GM19463 (cell line): Measurements from ENCODE around the gene TULP4.

Experiments
- ATAC-seq: cut with Tn5 transposase; IDR thresholded peaks from one replicate; pipeline ENCODE4 v1.9.1; 2021; ENCODE audit warnings: mild to moderate bottlenecking, moderate library complexity; ENCODE audit not compliant: unreplicated experiment

TULP4 gene, protein sequence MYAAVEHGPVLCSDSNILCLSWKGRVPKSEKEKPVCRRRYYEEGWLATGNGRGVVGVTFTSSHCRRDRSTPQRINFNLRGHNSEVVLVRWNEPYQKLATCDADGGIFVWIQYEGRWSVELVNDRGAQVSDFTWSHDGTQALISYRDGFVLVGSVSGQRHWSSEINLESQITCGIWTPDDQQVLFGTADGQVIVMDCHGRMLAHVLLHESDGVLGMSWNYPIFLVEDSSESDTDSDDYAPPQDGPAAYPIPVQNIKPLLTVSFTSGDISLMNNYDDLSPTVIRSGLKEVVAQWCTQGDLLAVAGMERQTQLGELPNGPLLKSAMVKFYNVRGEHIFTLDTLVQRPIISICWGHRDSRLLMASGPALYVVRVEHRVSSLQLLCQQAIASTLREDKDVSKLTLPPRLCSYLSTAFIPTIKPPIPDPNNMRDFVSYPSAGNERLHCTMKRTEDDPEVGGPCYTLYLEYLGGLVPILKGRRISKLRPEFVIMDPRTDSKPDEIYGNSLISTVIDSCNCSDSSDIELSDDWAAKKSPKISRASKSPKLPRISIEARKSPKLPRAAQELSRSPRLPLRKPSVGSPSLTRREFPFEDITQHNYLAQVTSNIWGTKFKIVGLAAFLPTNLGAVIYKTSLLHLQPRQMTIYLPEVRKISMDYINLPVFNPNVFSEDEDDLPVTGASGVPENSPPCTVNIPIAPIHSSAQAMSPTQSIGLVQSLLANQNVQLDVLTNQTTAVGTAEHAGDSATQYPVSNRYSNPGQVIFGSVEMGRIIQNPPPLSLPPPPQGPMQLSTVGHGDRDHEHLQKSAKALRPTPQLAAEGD (N-terminal part only)

GRCh38 chr6:158312165-158312564, at the start of gene TULP4:
TSS of gene TULP4 (plus strand) at chr6:158312465. CDS start at chr6:158314017, 1,552 bp downstream.
- ATAC-seq, result no peak

GRCh38 chr6:158262755-158263154, 49.5 kb upstream of the TULP4 start:
- no peak for ATAC-seq

DNA sequence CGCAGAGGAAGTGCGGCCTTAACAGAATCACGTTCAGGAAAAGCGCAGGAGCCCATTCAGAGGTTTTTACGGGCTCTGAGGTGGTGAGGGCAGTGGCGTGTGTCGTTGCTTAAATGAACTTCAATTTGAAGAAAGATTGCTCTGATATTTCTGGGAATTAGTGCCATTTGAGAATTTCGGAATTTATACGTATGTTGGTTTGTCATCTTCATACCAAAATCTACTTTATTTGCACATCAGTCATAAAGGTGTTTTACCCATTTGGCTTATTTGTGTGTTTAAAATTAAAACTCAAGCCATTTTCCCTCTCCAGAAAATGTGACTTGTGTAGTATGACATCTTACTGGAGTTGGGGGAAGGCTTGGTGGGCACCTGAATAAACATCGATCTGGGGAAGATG, 48.1 kb upstream of the TULP4 start:
- no peak for ATAC-seq

- no peak for ATAC-seq
These were observed 46.1 kb upstream of the TULP4 start for GRCh38 chr6:158266131-158266530.

- ATAC-seq, result no peak
These were observed 43.7 kb upstream of the TULP4 start for GRCh38 chr6:158268361-158269147.

- ATAC-seq, result no peak
These were observed 42.6 kb upstream of the TULP4 start for GRCh38 chr6:158269657-158270056.

- peak; percentile 14 for ATAC-seq
These were observed 41.7 kb upstream of the TULP4 start for GRCh38 chr6:158270389-158271127.

- ATAC-seq, result no peak
These were observed 39.9 kb upstream of the TULP4 start for GRCh38 chr6:158272324-158272723.

- no peak for ATAC-seq
These were observed 34.3 kb upstream of the TULP4 start for GRCh38 chr6:158278004-158278403.

GRCh38 chr6:158279615-158280014, 32.6 kb upstream of the TULP4 start:
- ATAC-seq, result no peak

DNA sequence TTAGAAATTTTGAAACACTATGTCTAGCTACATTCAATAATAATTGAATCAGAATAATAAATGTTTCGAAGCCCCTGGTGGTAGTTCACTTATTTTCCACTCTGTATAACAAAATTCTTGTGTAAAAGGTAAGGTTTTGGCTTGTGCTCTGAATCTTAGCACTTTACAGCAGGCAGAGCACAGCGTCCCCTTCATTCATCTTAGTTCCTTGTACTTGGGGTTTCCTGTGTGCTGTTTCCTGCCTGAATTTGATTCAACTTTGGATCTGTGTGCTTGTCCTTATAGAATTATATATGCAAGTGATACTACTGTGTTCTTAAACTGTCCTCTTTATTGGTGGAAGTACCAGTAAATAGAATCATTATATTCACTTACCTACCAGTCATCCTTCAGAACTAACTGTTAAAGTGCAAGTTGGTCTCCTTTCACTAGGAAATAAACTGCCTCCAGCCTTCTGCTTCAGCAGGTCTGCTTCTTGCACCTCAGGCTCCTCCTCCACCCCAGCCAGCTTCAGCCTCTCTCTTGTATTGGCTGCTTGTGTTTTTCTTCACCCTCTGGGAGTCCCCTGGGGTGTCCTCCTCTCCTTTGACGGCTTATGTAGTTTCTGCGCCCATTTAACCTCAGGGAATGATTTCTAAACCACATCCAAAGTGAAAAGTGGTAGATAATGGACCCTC, 28.8 kb upstream of the TULP4 start:
- peak; percentile 86 for ATAC-seq

- ATAC-seq, result no peak
These were observed 28.0 kb upstream of the TULP4 start for GRCh38 chr6:158284007-158284875.

- ATAC-seq, result no peak
These were observed 27.2 kb upstream of the TULP4 start for GRCh38 chr6:158284876-158285655.

GRCh38 chr6:158285656-158286021, 26.6 kb upstream of the TULP4 start:
- ATAC-seq, result no peak

DNA sequence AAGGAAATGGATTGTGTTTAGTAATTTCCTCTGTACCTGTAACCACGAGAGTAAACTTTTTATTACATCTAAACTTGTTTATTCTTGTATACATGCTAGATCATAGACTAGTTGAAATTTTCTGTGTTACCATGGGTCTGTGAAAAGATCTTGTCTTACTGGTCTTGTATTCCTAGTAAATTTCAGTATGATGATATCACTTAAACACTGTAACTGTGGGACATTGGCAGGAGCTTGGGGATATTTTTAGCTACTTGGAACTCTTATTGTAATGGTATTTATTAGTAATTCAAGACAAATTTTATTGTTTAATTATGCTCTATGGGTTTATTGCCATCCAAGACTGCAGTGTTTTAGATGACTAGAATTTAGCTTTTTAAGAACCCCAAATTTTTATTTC, 25.9 kb upstream of the TULP4 start:
- no peak for ATAC-seq

- ATAC-seq, result no peak
These were observed 25.2 kb upstream of the TULP4 start for GRCh38 chr6:158287047-158287446.

GRCh38 chr6:158290040-158290439, 22.2 kb upstream of the TULP4 start:
- peak; percentile 48 for ATAC-seq

- ATAC-seq, result peak; percentile 85
These were observed 21.6 kb upstream of the TULP4 start for GRCh38 chr6:158290659-158291058.
